Measurements from ENCODE around the gene MAN2B1.
"Not testable (repeated sequence)": the region's sequence is repeated elsewhere in the genome, so short reads cannot be mapped to it uniquely, and the experiment has no call there.

DNA sequence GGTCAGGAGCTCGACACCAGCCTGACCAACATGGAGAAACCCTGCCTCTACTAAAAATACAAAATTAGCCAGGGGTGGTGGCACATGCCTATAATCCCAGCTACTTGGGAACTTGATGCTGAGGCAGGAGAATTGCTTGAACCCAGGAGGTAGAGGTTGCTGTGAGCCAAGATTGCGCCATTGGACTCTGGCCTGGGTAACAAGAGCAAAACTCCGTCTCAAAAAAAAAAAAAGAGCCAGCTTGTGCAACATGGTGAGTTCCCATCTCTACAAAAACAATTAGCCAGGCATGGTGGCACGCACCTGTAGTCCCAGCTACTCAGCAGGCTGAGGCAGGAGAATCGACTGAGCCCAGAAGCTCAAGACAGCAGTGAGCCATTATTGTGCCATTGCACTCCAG is 11.5 kb upstream of the MAN2B1 start:
- TF ChIP-seq, protein P1, sequence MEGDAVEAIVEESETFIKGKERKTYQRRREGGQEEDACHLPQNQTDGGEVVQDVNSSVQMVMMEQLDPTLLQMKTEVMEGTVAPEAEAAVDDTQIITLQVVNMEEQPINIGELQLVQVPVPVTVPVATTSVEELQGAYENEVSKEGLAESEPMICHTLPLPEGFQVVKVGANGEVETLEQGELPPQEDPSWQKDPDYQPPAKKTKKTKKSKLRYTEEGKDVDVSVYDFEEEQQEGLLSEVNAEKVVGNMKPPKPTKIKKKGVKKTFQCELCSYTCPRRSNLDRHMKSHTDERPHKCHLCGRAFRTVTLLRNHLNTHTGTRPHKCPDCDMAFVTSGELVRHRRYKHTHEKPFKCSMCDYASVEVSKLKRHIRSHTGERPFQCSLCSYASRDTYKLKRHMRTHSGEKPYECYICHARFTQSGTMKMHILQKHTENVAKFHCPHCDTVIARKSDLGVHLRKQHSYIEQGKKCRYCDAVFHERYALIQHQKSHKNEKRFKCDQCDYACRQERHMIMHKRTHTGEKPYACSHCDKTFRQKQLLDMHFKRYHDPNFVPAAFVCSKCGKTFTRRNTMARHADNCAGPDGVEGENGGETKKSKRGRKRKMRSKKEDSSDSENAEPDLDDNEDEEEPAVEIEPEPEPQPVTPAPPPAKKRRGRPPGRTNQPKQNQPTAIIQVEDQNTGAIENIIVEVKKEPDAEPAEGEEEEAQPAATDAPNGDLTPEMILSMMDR (IDR thresholded peaks at IDR 0.05), result not testable (repeated sequence)
- not testable (repeated sequence) for TF ChIP-seq EZH2, EZH2phosphoT487 (IDR thresholded peaks at IDR 0.05)
